CD14-positive monocyte (primary cell): ENCODE results near the gene CDC42BPG. TPM values are rescaled to one million over a fixed set of nuclear protein-coding genes. Genes with fewer than 3 reads are reported as not detected.

Source experiments
- DNase-seq, 3 donors: peaks; one replicate each; pipeline ENCODE4 v3.0.0-alpha.2; 2011 to 2022
- H2AFZ ChIP-seq: 2 replicates; pipeline ENCODE4 v1.6.0; 2012; ENCODE audit warnings: mild to moderate bottlenecking, low read depth, low read length, inconsistent platforms; ENCODE audit not compliant: insufficient read depth, poor library complexity, severe bottlenecking
- H3K27ac ChIP-seq, 2 donors: 1 replicate in 1 of 2; 2 replicates in 1 of 2; pipeline ENCODE4 v1.5.1; 2012 to 2013; ENCODE audit warnings: low read length in 2 of 2, control low read depth in 1 of 2, inconsistent platforms in 1 of 2, low read depth in 1 of 2, mild to moderate bottlenecking in 1 of 2
- H3K27me3 ChIP-seq, 2 donors: one replicate each; pipeline versions ENCODE4 v1.6.0 to v1.6.1; 2011 to 2013; ENCODE audit warnings: low read length in 2 of 2; ENCODE audit not compliant: control insufficient read depth in 2 of 2, insufficient read depth in 2 of 2
- H3K36me3 ChIP-seq, 2 donors: replicated peaks in 1 of 2; 1 replicate in 1 of 2; 2 replicates in 1 of 2; pipeline versions ENCODE4 v1.5.1 to v1.6.1; 2012 to 2013; ENCODE audit warnings: low read length in 2 of 2, control low read depth in 1 of 2, inconsistent platforms in 1 of 2, mild to moderate bottlenecking in 1 of 2; ENCODE audit not compliant: insufficient read depth in 2 of 2, control insufficient read depth in 1 of 2
- H3K4me1 ChIP-seq, 2 donors: 1 replicate in 1 of 2; 2 replicates in 1 of 2; pipeline versions ENCODE4 v1.5.1 to v1.6.1; 2012 to 2013; ENCODE audit warnings: low read length in 2 of 2, control low read depth in 1 of 2, inconsistent platforms in 1 of 2, mild to moderate bottlenecking in 1 of 2, moderate library complexity in 1 of 2; ENCODE audit not compliant: insufficient read depth in 2 of 2, control insufficient read depth in 1 of 2
- H3K4me2 ChIP-seq: replicated peaks from 2 replicates; pipeline ENCODE3; 2012; ENCODE audit warnings: low read length, moderate library complexity, mild to moderate bottlenecking; ENCODE audit not compliant: poor library complexity, severe bottlenecking; ENCODE audit errors: extremely low read depth
- H3K4me3 ChIP-seq, 3 experiments: fragments of 200-600 bp in 1 of 3; sonication (generic) in 1 of 3; replicated peaks in 1 of 3; 1 replicate in 2 of 3; 2 replicates in 1 of 3; pipeline ENCODE4 v1.5.1; 2011 to 2013; ENCODE audit warnings: low read length in 3 of 3, mild to moderate bottlenecking in 3 of 3, control low read depth in 2 of 3, low read depth in 2 of 3, inconsistent platforms in 1 of 3, moderate library complexity in 1 of 3
- H3K79me2 ChIP-seq: 2 replicates; pipeline ENCODE4 v1.6.0; 2012; ENCODE audit warnings: mild to moderate bottlenecking, control low read depth, inconsistent platforms, low read length, moderate library complexity; ENCODE audit not compliant: insufficient read depth
- H3K9ac ChIP-seq: 2 replicates; pipeline ENCODE4 v1.6.0; 2017; ENCODE audit warnings: low read length, mild to moderate bottlenecking; ENCODE audit not compliant: insufficient read depth, poor library complexity, severe bottlenecking
- H3K9me3 ChIP-seq, 2 donors: replicated peaks in 1 of 2; 1 replicate in 1 of 2; 2 replicates in 1 of 2; pipeline versions ENCODE4 v1.5.1 to v1.6.1; 2012 to 2013; ENCODE audit warnings: low read length in 2 of 2, control low read depth in 1 of 2; ENCODE audit not compliant: control insufficient read depth in 1 of 2, insufficient read depth in 1 of 2
- H4K20me1 ChIP-seq: 2 replicates; pipeline ENCODE4 v1.6.0; 2012; ENCODE audit warnings: mild to moderate bottlenecking, low read length, control low read depth, moderate library complexity; ENCODE audit not compliant: insufficient read depth
- H3K27ac Mint-ChIP-seq, 7 donors: one replicate each; pipeline ENCODE4 v1.8.0; 2020; ENCODE audit warnings: mild to moderate bottlenecking in 7 of 7, mixed read lengths in 7 of 7, moderate library complexity in 6 of 7, inconsistent platforms in 2 of 7
- H3K27me3 Mint-ChIP-seq, 3 donors: one replicate each; pipeline ENCODE4 v1.8.0; 2021 to 2022; ENCODE audit warnings: low read depth in 3 of 3, mild to moderate bottlenecking in 3 of 3, mixed read lengths in 3 of 3, moderate library complexity in 3 of 3, inconsistent platforms in 1 of 3
- H3K36me3 Mint-ChIP-seq, 2 donors: one replicate each; pipeline ENCODE4 v1.8.0; 2020; ENCODE audit warnings: mixed read lengths in 2 of 2, inconsistent platforms in 1 of 2, mild to moderate bottlenecking in 1 of 2
- H3K4me1 Mint-ChIP-seq: one replicate; pipeline ENCODE4 v1.8.0; 2020; ENCODE audit warnings: mild to moderate bottlenecking, mixed read lengths
- H3K4me3 Mint-ChIP-seq, 2 donors: one replicate each; pipeline ENCODE4 v1.8.0; 2020; ENCODE audit warnings: mild to moderate bottlenecking in 2 of 2, mixed read lengths in 2 of 2, moderate library complexity in 1 of 2
- H3K9me3 Mint-ChIP-seq, 7 donors: one replicate each; pipeline ENCODE4 v1.8.0; 2020 to 2022; ENCODE audit warnings: mixed read lengths in 7 of 7, mild to moderate bottlenecking in 6 of 7, moderate library complexity in 6 of 7, inconsistent platforms in 2 of 7
- CTCF ChIP-seq: fragments of 200-600 bp; IDR thresholded peaks from one replicate; pipeline ENCODE4 v1.8.0; 2022; ENCODE audit warnings: antibody characterized with exemption, mild to moderate bottlenecking
- WGBS: methylation state at CpG from one replicate; pipeline ENCODE4 v1.1.5; 2013; ENCODE audit warnings: missing lambda C conversion rate; ENCODE audit not compliant: insufficient coverage; 5-methylcytosine and 5-hydroxymethylcytosine counted together
- intact Hi-C, 2 donors: fragments of 100-400 bp; cut with micrococcal nuclease; formaldehyde crosslinking; loops; one replicate each; pipeline versions ENCODE4 v1.15.0 to v1.15.1; 2023
- polyA plus RNA-seq, 3 donors: library from polyadenylated mRNA; depleted of rRNA in 1 of 3; unstranded in 2 of 3; stranded (reverse) in 1 of 3; fragments of 300-500 nt in 2 of 3; fragments of >200 nt in 1 of 3; fragmentation: Illumina TruSeq in 2 of 3; gene quantifications; 1 replicate in 2 of 3; 2 replicates in 1 of 3; pipeline ENCODE4 v1.2.3, GENCODE V29; 2012 to 2021

Gene CDC42BPG
- polyA plus RNA-seq, 3 donors: 0.23 TPM; not detected in 2

- Histone ChIP-seq H3K9ac (peak overlapping the region; percentile 92), H2AFZ (no peak overlapping the region), H3K4me1 (peaks cover 69 to 85% of the 10 kb centered on the region in 2 donors), H3K9me3 (no peaks in the 10 kb centered on the region), H3K79me2 (peaks cover 62% of the 10 kb centered on the region), H3K4me2 (peak overlapping the region; percentile 100), H3K27me3 (no peaks in the 10 kb centered on the region), H3K4me3 (peak overlapping the region; percentile 72 to 100 (median 92)), H4K20me1 (peaks cover 65% of the 10 kb centered on the region), H3K36me3 (peaks cover 16 to 33% of the 10 kb centered on the region in 2 donors), H3K27ac (peak overlapping the region in 1 of 2 donors; percentile 98)
- no peak for TF ChIP-seq CTCF
- Mint-ChIP-seq H3K27me3 (peaks cover 0 to 17% (median 8%) of the 10 kb centered on the region in 3 donors), H3K27ac (peak overlapping the region in 6 of 7 donors; percentile 75 to 100 (median 90)), H3K4me3 (peak overlapping the region; percentile 96 to 100), H3K36me3 (peaks cover 44 to 47% of the 10 kb centered on the region in 2 donors), H3K4me1 (peaks cover 77% of the 10 kb centered on the region), H3K9me3 (peaks cover 0 to 5% (median 0%) of the 10 kb centered on the region in 7 donors)
- WGBS: 91% methylated on average over 10 of the region's 14 CpGs
- DNase-seq: no peak
- intact Hi-C loops: loop anchor here in 1 of 2 donors (2.0 kb wide), 1 partner anchor 14 kb away; no protein-coding TSS in a partner anchor
These were observed 32.4 kb upstream of the CDC42BPG start for GRCh38 chr11:64876835-64877341.

- WGBS: 74% methylated on average over 9 of the region's 11 CpGs
- H3K4me2 ChIP-seq: peak overlapping the region; percentile 100
- H3K79me2 ChIP-seq: peaks cover 68% of the 10 kb centered on the region
- Mint-ChIP-seq H3K27me3 (peaks cover 0 to 14% (median 8%) of the 10 kb centered on the region in 3 donors), H3K36me3 (peaks cover 50 to 51% of the 10 kb centered on the region in 2 donors), H3K9me3 (peaks cover 0 to 3% (median 0%) of the 10 kb centered on the region in 7 donors), H3K4me1 (peaks cover 80% of the 10 kb centered on the region), H3K4me3 (peak overlapping the region; percentile 96 to 100), H3K27ac (peak overlapping the region; percentile 68 to 100 (median 75))
- H3K4me1 ChIP-seq: peaks cover 75 to 88% of the 10 kb centered on the region in 2 donors
- intact Hi-C loops: loop anchor here in 1 of 2 donors (2.0 kb wide), 1 partner anchor 13 kb away; no protein-coding TSS in a partner anchor
- peak overlapping the region; percentile 92 for H3K9ac ChIP-seq
- peak overlapping the region; percentile 11 to 98 for H3K27ac ChIP-seq
- no peaks in the 10 kb centered on the region for H3K9me3 ChIP-seq
- H3K4me3 ChIP-seq: peak overlapping the region; percentile 72 to 100 (median 92)
- DNase-seq: no peak
- peaks cover 71% of the 10 kb centered on the region for H4K20me1 ChIP-seq
- peaks cover 21 to 38% of the 10 kb centered on the region in 2 donors for H3K36me3 ChIP-seq
- H3K27me3 ChIP-seq: no peaks in the 10 kb centered on the region
- TF ChIP-seq CTCF: no peak
- H2AFZ ChIP-seq: no peak overlapping the region
These were observed 31.8 kb upstream of the CDC42BPG start for GRCh38 chr11:64876229-64876750.
